Measurements from ENCODE around the gene PTPN2.

DNA sequence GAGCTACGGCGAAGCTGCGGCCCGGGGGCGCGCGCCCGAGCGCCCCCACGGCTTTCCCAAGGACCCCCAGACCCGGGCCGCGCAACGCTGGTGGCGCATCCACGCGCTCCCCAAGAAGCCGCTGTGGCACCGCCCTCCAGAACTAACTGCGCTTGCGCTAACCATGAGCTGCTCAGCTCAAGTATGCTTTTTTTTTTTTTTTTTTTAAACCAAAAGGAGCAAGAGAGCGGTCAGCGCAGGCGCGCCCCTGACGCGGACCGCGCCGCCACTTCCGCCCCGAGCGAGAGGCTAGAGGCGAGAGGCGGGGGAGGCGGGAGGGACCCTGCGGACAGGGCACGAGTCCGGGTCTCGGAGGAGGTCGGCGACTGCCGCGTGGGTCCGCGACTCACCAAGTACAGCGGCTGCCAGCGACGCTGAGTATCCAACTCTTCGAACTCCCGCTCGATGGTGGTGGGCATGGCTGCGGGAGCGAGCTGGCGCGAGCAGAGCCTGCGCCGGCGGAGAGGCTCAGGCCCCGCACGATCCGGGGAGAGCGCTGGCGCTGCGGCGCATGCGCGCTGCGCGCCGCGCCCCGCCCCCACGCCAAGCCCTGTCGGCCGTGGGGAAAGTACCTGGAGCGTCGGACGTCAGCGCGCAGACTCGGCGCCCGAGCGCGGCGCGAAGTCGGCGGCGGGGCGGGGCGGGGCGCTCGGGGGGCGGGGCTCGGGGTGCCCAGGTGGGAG lies at the start of gene PTPN2:
- TF ChIP-seq, protein P1, sequence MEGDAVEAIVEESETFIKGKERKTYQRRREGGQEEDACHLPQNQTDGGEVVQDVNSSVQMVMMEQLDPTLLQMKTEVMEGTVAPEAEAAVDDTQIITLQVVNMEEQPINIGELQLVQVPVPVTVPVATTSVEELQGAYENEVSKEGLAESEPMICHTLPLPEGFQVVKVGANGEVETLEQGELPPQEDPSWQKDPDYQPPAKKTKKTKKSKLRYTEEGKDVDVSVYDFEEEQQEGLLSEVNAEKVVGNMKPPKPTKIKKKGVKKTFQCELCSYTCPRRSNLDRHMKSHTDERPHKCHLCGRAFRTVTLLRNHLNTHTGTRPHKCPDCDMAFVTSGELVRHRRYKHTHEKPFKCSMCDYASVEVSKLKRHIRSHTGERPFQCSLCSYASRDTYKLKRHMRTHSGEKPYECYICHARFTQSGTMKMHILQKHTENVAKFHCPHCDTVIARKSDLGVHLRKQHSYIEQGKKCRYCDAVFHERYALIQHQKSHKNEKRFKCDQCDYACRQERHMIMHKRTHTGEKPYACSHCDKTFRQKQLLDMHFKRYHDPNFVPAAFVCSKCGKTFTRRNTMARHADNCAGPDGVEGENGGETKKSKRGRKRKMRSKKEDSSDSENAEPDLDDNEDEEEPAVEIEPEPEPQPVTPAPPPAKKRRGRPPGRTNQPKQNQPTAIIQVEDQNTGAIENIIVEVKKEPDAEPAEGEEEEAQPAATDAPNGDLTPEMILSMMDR (IDR thresholded peaks at IDR 0.05), result peak in 1 of 7 experiments; percentile 12
- peak; percentile 96 to 98 (median 96) for TF ChIP-seq POLR2A (IDR thresholded peaks at IDR 0.05)
